CD14-positive monocyte (primary cell): ENCODE data around the gene PNMA8A. TPM values are rescaled to one million over a fixed set of nuclear protein-coding genes. Genes with fewer than 3 reads are reported as not detected.

Experiments used
- DNase-seq, 3 donors: peaks; one replicate each; pipeline ENCODE4 v3.0.0-alpha.2; 2011 to 2022
- H2AFZ ChIP-seq: 2 replicates; pipeline ENCODE4 v1.6.0; 2012; ENCODE audit warnings: mild to moderate bottlenecking, low read depth, low read length, inconsistent platforms; ENCODE audit not compliant: insufficient read depth, poor library complexity, severe bottlenecking
- H3K27ac ChIP-seq, 2 donors: 1 replicate in 1 of 2; 2 replicates in 1 of 2; pipeline ENCODE4 v1.5.1; 2012 to 2013; ENCODE audit warnings: low read length in 2 of 2, control low read depth in 1 of 2, inconsistent platforms in 1 of 2, low read depth in 1 of 2, mild to moderate bottlenecking in 1 of 2
- H3K27me3 ChIP-seq, 2 donors: one replicate each; pipeline versions ENCODE4 v1.6.0 to v1.6.1; 2011 to 2013; ENCODE audit warnings: low read length in 2 of 2; ENCODE audit not compliant: control insufficient read depth in 2 of 2, insufficient read depth in 2 of 2
- H3K36me3 ChIP-seq, 2 donors: replicated peaks in 1 of 2; 1 replicate in 1 of 2; 2 replicates in 1 of 2; pipeline versions ENCODE4 v1.5.1 to v1.6.1; 2012 to 2013; ENCODE audit warnings: low read length in 2 of 2, control low read depth in 1 of 2, inconsistent platforms in 1 of 2, mild to moderate bottlenecking in 1 of 2; ENCODE audit not compliant: insufficient read depth in 2 of 2, control insufficient read depth in 1 of 2
- H3K4me1 ChIP-seq, 2 donors: 1 replicate in 1 of 2; 2 replicates in 1 of 2; pipeline versions ENCODE4 v1.5.1 to v1.6.1; 2012 to 2013; ENCODE audit warnings: low read length in 2 of 2, control low read depth in 1 of 2, inconsistent platforms in 1 of 2, mild to moderate bottlenecking in 1 of 2, moderate library complexity in 1 of 2; ENCODE audit not compliant: insufficient read depth in 2 of 2, control insufficient read depth in 1 of 2
- H3K4me2 ChIP-seq: replicated peaks from 2 replicates; pipeline ENCODE3; 2012; ENCODE audit warnings: low read length, moderate library complexity, mild to moderate bottlenecking; ENCODE audit not compliant: poor library complexity, severe bottlenecking; ENCODE audit errors: extremely low read depth
- H3K4me3 ChIP-seq, 3 experiments: fragments of 200-600 bp in 1 of 3; sonication (generic) in 1 of 3; replicated peaks in 1 of 3; 1 replicate in 2 of 3; 2 replicates in 1 of 3; pipeline ENCODE4 v1.5.1; 2011 to 2013; ENCODE audit warnings: low read length in 3 of 3, mild to moderate bottlenecking in 3 of 3, control low read depth in 2 of 3, low read depth in 2 of 3, inconsistent platforms in 1 of 3, moderate library complexity in 1 of 3
- H3K79me2 ChIP-seq: 2 replicates; pipeline ENCODE4 v1.6.0; 2012; ENCODE audit warnings: mild to moderate bottlenecking, control low read depth, inconsistent platforms, low read length, moderate library complexity; ENCODE audit not compliant: insufficient read depth
- H3K9ac ChIP-seq: 2 replicates; pipeline ENCODE4 v1.6.0; 2017; ENCODE audit warnings: low read length, mild to moderate bottlenecking; ENCODE audit not compliant: insufficient read depth, poor library complexity, severe bottlenecking
- H3K9me3 ChIP-seq, 2 donors: replicated peaks in 1 of 2; 1 replicate in 1 of 2; 2 replicates in 1 of 2; pipeline versions ENCODE4 v1.5.1 to v1.6.1; 2012 to 2013; ENCODE audit warnings: low read length in 2 of 2, control low read depth in 1 of 2; ENCODE audit not compliant: control insufficient read depth in 1 of 2, insufficient read depth in 1 of 2
- H4K20me1 ChIP-seq: 2 replicates; pipeline ENCODE4 v1.6.0; 2012; ENCODE audit warnings: mild to moderate bottlenecking, low read length, control low read depth, moderate library complexity; ENCODE audit not compliant: insufficient read depth
- H3K27ac Mint-ChIP-seq, 7 donors: one replicate each; pipeline ENCODE4 v1.8.0; 2020; ENCODE audit warnings: mild to moderate bottlenecking in 7 of 7, mixed read lengths in 7 of 7, moderate library complexity in 6 of 7, inconsistent platforms in 2 of 7
- H3K27me3 Mint-ChIP-seq, 3 donors: one replicate each; pipeline ENCODE4 v1.8.0; 2021 to 2022; ENCODE audit warnings: low read depth in 3 of 3, mild to moderate bottlenecking in 3 of 3, mixed read lengths in 3 of 3, moderate library complexity in 3 of 3, inconsistent platforms in 1 of 3
- H3K36me3 Mint-ChIP-seq, 2 donors: one replicate each; pipeline ENCODE4 v1.8.0; 2020; ENCODE audit warnings: mixed read lengths in 2 of 2, inconsistent platforms in 1 of 2, mild to moderate bottlenecking in 1 of 2
- H3K4me1 Mint-ChIP-seq: one replicate; pipeline ENCODE4 v1.8.0; 2020; ENCODE audit warnings: mild to moderate bottlenecking, mixed read lengths
- H3K4me3 Mint-ChIP-seq, 2 donors: one replicate each; pipeline ENCODE4 v1.8.0; 2020; ENCODE audit warnings: mild to moderate bottlenecking in 2 of 2, mixed read lengths in 2 of 2, moderate library complexity in 1 of 2
- H3K9me3 Mint-ChIP-seq, 7 donors: one replicate each; pipeline ENCODE4 v1.8.0; 2020 to 2022; ENCODE audit warnings: mixed read lengths in 7 of 7, mild to moderate bottlenecking in 6 of 7, moderate library complexity in 6 of 7, inconsistent platforms in 2 of 7
- WGBS: methylation state at CpG from one replicate; pipeline ENCODE4 v1.1.5; 2013; ENCODE audit warnings: missing lambda C conversion rate; ENCODE audit not compliant: insufficient coverage; 5-methylcytosine and 5-hydroxymethylcytosine counted together
- intact Hi-C, 2 donors: fragments of 100-400 bp; cut with micrococcal nuclease; formaldehyde crosslinking; loops; one replicate each; pipeline versions ENCODE4 v1.15.0 to v1.15.1; 2023
- polyA plus RNA-seq, 3 donors: library from polyadenylated mRNA; depleted of rRNA in 1 of 3; unstranded in 2 of 3; stranded (reverse) in 1 of 3; fragments of 300-500 nt in 2 of 3; fragments of >200 nt in 1 of 3; fragmentation: Illumina TruSeq in 2 of 3; gene quantifications; 1 replicate in 2 of 3; 2 replicates in 1 of 3; pipeline ENCODE4 v1.2.3, GENCODE V29; 2012 to 2021
- TF ChIP-seq, protein P1 (sequence below): fragments of 200-600 bp; IDR thresholded peaks from one replicate; pipeline ENCODE4 v1.8.0; 2022; ENCODE audit warnings: antibody characterized with exemption, mild to moderate bottlenecking

Gene PNMA8A
- polyA plus RNA-seq, 3 donors = not detected

DNA sequence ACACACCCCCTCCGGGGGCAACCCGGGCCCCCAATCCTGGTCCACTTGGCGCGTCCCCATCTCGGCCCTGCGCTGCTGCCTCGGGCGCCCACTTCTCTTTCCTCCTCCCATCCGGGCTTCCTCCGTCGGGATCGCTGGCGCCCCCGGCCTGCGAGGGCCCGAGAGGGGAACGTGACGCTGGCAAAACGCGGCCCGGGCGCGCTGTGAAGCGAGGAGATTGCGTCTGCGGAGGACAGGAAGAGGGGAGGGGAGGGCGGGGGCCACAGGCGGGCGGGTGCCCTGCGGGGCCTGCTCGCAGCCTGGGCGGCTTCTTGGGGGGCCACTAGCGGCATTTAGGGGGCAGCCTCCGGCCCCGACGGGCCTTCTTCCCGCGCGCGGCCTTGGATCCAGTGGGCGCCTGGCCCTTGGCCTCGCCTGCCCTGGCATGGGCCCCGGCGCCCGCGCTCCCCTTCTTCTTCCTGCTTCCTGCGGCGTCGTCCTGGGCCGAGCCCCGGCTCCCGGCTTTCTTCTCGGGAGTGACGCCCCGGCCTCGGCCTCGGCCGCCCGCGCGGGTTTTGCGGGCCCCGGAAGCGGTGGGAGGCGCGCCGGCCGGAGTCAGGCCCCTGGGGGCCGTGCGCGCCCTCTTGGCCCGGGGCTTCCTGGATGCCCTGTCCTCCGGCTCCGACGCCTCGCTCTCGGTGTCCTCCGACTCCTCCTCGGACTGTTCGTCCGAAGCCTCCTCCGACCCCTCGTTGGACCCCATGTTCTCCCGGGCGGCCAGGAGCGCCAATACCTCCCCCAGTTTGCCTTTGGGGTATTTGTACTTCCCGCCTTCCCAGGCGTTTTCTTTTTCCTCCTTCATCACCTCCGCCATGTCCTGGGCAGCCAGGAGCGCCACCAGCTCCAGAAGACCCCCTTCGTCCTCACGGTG lies 22.1 kb upstream of the PNMA8A start:
- H3K4me1 ChIP-seq = peaks cover 30 to 61% of the 10 kb centered on the region in 2 donors
- H3K27ac ChIP-seq = no peak overlapping the region
- peak overlapping the region; percentile 65 for H3K4me2 ChIP-seq
- H3K9me3 ChIP-seq = peaks cover 0 to 27% of the 10 kb centered on the region in 2 donors
- no peaks in the 10 kb centered on the region for H3K79me2 ChIP-seq
- peak overlapping the region in 1 of 3 experiments; percentile 61 for H3K4me3 ChIP-seq
- H2AFZ ChIP-seq = peak overlapping the region; percentile 71
- Mint-ChIP-seq H3K36me3 (peaks cover 8 to 14% of the 10 kb centered on the region in 2 donors), H3K9me3 (peaks cover 3 to 35% (median 16%) of the 10 kb centered on the region in 7 donors), H3K27ac (peak overlapping the region in 1 of 7 donors; percentile 74), H3K4me1 (peaks cover 38% of the 10 kb centered on the region), H3K27me3 (peaks cover 72 to 95% (median 75%) of the 10 kb centered on the region in 3 donors), H3K4me3 (peak overlapping the region in 1 of 2 donors; percentile 89)
- no peak for DNase-seq
- intact Hi-C loops = no loop called here
- TF ChIP-seq, protein P1, sequence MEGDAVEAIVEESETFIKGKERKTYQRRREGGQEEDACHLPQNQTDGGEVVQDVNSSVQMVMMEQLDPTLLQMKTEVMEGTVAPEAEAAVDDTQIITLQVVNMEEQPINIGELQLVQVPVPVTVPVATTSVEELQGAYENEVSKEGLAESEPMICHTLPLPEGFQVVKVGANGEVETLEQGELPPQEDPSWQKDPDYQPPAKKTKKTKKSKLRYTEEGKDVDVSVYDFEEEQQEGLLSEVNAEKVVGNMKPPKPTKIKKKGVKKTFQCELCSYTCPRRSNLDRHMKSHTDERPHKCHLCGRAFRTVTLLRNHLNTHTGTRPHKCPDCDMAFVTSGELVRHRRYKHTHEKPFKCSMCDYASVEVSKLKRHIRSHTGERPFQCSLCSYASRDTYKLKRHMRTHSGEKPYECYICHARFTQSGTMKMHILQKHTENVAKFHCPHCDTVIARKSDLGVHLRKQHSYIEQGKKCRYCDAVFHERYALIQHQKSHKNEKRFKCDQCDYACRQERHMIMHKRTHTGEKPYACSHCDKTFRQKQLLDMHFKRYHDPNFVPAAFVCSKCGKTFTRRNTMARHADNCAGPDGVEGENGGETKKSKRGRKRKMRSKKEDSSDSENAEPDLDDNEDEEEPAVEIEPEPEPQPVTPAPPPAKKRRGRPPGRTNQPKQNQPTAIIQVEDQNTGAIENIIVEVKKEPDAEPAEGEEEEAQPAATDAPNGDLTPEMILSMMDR = no peak
- no peaks in the 10 kb centered on the region for H4K20me1 ChIP-seq
- peaks cover 27 to 72% of the 10 kb centered on the region in 2 donors for H3K27me3 ChIP-seq
- no peaks in the 10 kb centered on the region for H3K36me3 ChIP-seq
- under 1% methylated on average over 79 of the region's 92 CpGs for WGBS
- peak overlapping the region; percentile 49 for H3K9ac ChIP-seq

GRCh38 chr19:46492841-46493235 lies 21.5 kb upstream of the PNMA8A start:
- peaks cover 32 to 65% of the 10 kb centered on the region in 2 donors for H3K4me1 ChIP-seq
- intact Hi-C loops = no loop called here
- peak overlapping the region; percentile 65 for H3K4me2 ChIP-seq
- H3K9me3 ChIP-seq = peaks cover 0 to 27% of the 10 kb centered on the region in 2 donors
- Mint-ChIP-seq H3K4me3 (peak overlapping the region in 1 of 2 donors; percentile 74), H3K36me3 (peaks cover 8 to 16% of the 10 kb centered on the region in 2 donors), H3K27me3 (peaks cover 75 to 98% (median 81%) of the 10 kb centered on the region in 3 donors), H3K9me3 (peaks cover 3 to 37% (median 19%) of the 10 kb centered on the region in 7 donors), H3K27ac (peak overlapping the region in 1 of 7 donors; percentile 58), H3K4me1 (peaks cover 42% of the 10 kb centered on the region)
- H3K9ac ChIP-seq = peak overlapping the region; percentile 49
- no peaks in the 10 kb centered on the region for H4K20me1 ChIP-seq
- 2% methylated on average over 13 of the region's 17 CpGs for WGBS
- peak overlapping the region in 1 of 3 experiments; percentile 61 for H3K4me3 ChIP-seq
- no peak overlapping the region for H3K27ac ChIP-seq
- no peaks in the 10 kb centered on the region for H3K79me2 ChIP-seq
- peaks cover 31 to 79% of the 10 kb centered on the region in 2 donors for H3K27me3 ChIP-seq
- no peaks in the 10 kb centered on the region for H3K36me3 ChIP-seq
- TF ChIP-seq, protein P1 = no peak
- no peak for DNase-seq
- H2AFZ ChIP-seq = peak overlapping the region; percentile 71
